Measurements from ENCODE around the gene SHD. TPM values are rescaled to one million over a fixed set of nuclear protein-coding genes. Genes with fewer than 3 reads are reported as not detected.
"Not testable (repeated sequence)": the region's sequence is repeated elsewhere in the genome, so short reads cannot be mapped to it uniquely, and the experiment has no call there.

Gene SHD
- total RNA-seq, 2 donors from 2014 or later: not detected

- not testable (repeated sequence) for DNase-seq; H3K36me3 Mint-ChIP-seq (ENCODE audit: low read depth); ATAC-seq; H3K27me3 Mint-ChIP-seq; H3K9me3 ChIP-seq (ENCODE audit: control insufficient read depth, low read length, poor library complexity, severe bottlenecking)
- H3K4me3 Mint-ChIP-seq: peak overlapping the region; percentile 89
- peak overlapping the region; percentile 72 for H3K27ac Mint-ChIP-seq
- H3K4me1 Mint-ChIP-seq: peaks cover 17% of the 10 kb centered on the region
These were observed 50.1 kb downstream of the SHD start for GRCh38 chr19:4328991-4329681.

DNA sequence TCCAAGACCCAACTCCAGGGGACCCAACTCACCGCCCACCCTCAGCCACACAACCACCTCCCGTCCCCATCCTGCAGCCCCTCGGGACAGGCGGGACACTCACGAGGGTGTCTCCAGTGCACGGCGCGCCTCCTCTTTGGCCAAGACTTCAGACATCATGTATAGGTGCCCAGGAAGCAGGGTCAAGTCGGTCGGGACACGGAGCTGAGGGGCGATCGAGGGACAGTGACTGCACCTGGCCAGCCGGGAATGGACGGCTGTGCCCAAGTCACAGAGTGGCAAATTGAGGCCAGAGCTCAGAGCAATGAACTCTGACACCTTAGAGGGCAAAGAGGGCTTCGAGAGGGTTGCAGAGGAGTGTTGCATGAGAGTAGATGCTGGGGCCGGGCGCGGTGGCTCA lies 50.8 kb downstream of the SHD start:
- Mint-ChIP-seq H3K36me3 (ENCODE audit: low read depth) (no peaks in the 10 kb centered on the region), H3K27me3 (no peaks in the 10 kb centered on the region), H3K27ac (no peak overlapping the region), H3K4me1 (peaks cover 17% of the 10 kb centered on the region), H3K4me3 (no peak overlapping the region)
- no peak for ATAC-seq
- H3K9me3 ChIP-seq (ENCODE audit: control insufficient read depth, low read length, poor library complexity, severe bottlenecking): no peaks in the 10 kb centered on the region
- DNase-seq: no peak

DNA sequence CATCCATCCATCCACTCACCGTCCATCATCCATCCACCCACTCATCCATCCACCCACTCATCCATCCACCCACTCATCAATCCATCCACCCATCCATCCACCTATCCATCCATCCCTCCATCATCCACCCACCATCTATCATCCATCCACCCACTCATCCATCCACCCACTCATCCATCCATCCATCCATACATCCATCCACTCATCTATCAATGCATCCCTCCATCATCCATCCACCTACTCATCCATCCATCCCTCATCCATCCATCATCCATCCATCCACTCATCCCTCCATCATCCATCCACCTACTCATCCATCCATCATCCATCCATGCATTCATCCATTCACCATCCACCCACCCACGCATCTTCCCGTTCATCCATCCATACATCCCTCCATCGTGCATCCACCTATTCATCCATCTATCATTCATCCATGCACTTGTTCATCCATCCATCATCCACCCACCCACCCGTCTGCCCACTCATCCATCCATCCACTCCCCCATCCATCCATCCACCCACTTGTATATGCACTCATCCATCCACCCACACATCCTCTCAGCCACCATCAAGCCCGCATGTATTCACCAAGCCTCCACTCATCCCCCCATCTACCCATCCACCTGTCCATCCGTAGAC lies 56.0 kb downstream of the SHD start:
- H3K4me1 Mint-ChIP-seq: peaks cover 10% of the 10 kb centered on the region
- no peak overlapping the region for H3K27ac Mint-ChIP-seq
- no peaks in the 10 kb centered on the region for H3K27me3 Mint-ChIP-seq
- H3K36me3 Mint-ChIP-seq (ENCODE audit: low read depth): peaks cover 5% of the 10 kb centered on the region
- H3K4me3 Mint-ChIP-seq: no peak overlapping the region
- H3K9me3 ChIP-seq (ENCODE audit: control insufficient read depth, low read length, poor library complexity, severe bottlenecking): no peaks in the 10 kb centered on the region
- DNase-seq (no peak), ATAC-seq (no peak)

DNA sequence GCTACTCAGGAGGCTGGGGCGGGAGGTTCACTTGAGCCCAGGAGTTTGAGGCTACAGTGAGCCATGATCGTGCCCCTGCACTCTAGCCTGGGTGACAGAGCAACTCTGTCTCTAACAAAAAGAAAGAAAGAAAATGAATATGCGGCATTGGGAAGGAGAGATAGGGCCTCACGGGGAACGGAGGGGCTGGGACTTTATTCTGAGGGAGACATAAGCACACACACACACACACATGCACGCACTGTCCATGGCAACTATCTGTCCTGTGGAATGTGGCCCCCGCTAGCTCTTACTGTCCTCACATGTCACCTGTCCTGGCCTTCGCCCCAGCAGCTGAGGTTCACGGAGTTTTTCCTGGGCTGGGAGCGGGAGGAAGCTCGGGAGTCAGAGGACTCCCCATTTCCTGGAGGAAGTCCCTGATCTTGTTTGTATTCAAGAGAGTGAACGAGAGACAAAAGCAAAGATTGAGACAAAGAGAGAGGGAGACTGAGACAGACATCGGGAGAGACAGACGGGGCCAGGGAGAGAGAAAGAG lies 58.9 kb downstream of the SHD start:
- DNase-seq (no peak), ATAC-seq (no peak)
- peaks cover 5% of the 10 kb centered on the region for H3K36me3 Mint-ChIP-seq (ENCODE audit: low read depth)
- peak overlapping the region; percentile 97 for H3K4me3 Mint-ChIP-seq
- H3K27me3 Mint-ChIP-seq: no peaks in the 10 kb centered on the region
- H3K27ac Mint-ChIP-seq: peak overlapping the region; percentile 89
- H3K4me1 Mint-ChIP-seq: peaks cover 15% of the 10 kb centered on the region
- H3K9me3 ChIP-seq (ENCODE audit: control insufficient read depth, low read length, poor library complexity, severe bottlenecking): no peaks in the 10 kb centered on the region

GRCh38 chr19:4338441-4339355 lies 59.6 kb downstream of the SHD start, which contains the start of gene STAP2:
STAP2 (minus strand) TSS chr19:4338827; CDS start chr19:4338753, 74 bp downstream.
- H3K36me3 Mint-ChIP-seq (ENCODE audit: low read depth): peaks cover 5% of the 10 kb centered on the region
- H3K27ac Mint-ChIP-seq: peak within 1 kb of the TSS; percentile 89
- no peak for ATAC-seq
- H3K9me3 ChIP-seq (ENCODE audit: control insufficient read depth, low read length, poor library complexity, severe bottlenecking): no peaks in the 10 kb centered on the region
- DNase-seq: no peak
- H3K4me1 Mint-ChIP-seq: peaks cover 15% of the 10 kb centered on the region
- no peaks in the 10 kb centered on the region for H3K27me3 Mint-ChIP-seq
- H3K4me3 Mint-ChIP-seq: peak within 1 kb of the TSS; percentile 97

Other genes starting within 250 kb of the SHD start
- 10 to 100 TPM; 47.3 to 51.1 TPM for gene ZBTB7A, start 212.4 kb upstream of the SHD start, total RNA-seq
- gene MAP2K2, start 155.1 kb upstream of the SHD start, total RNA-seq: 10 to 100 TPM; 94.3 to 94.6 TPM
- under 1 TPM in 1 of 2 donors, not detected in 1; 0.82 TPM for gene CREB3L3, start 125.6 kb upstream of the SHD start, total RNA-seq
- gene SIRT6, start 96.7 kb upstream of the SHD start, total RNA-seq: 10 to 100 TPM; 18.5 to 21.8 TPM
- under 1 TPM; 0.75 to 0.91 TPM for gene ANKRD24, start 96.6 kb upstream of the SHD start, total RNA-seq
- gene EBI3, start 49.7 kb upstream of the SHD start, total RNA-seq: not detected
- gene YJU2, start 32.2 kb upstream of the SHD start, total RNA-seq: 10 to 100 TPM; 34.9 to 46.1 TPM
- 1 to 10 TPM; 5.2 to 7.9 TPM for gene TMIGD2, start 23.1 kb downstream of the SHD start, total RNA-seq
- gene FSD1, start 25.3 kb downstream of the SHD start, total RNA-seq: 1 to 10 TPM; 1.5 to 2.9 TPM
- 1 to 10 TPM; 1.9 to 3.3 TPM for gene STAP2, start 59.6 kb downstream of the SHD start, total RNA-seq
- 10 to 100 TPM; 13.0 to 15.1 TPM for gene MPND, start 64.3 kb downstream of the SHD start, total RNA-seq
- 10 to 100 TPM; 51.1 to 56.6 TPM for gene SH3GL1, start 121.3 kb downstream of the SHD start, total RNA-seq
- 10 to 100 TPM; 25.5 to 33.4 TPM for gene CHAF1A, start 123.4 kb downstream of the SHD start, total RNA-seq
- gene UBXN6, start 178.5 kb downstream of the SHD start, total RNA-seq: 10 to 100 TPM; 49.5 to 68.7 TPM
- gene HDGFL2, start 193.0 kb downstream of the SHD start, total RNA-seq: 10 to 100 TPM; 22.0 to 26.5 TPM
- gene PLIN4, start 239.2 kb downstream of the SHD start, total RNA-seq: not detected